Measurements from ENCODE around the gene DDX4.
"Not testable (repeated sequence)": the region's sequence is repeated elsewhere in the genome, so short reads cannot be mapped to it uniquely, and the experiment has no call there.

The DDX4 gene

DNA sequence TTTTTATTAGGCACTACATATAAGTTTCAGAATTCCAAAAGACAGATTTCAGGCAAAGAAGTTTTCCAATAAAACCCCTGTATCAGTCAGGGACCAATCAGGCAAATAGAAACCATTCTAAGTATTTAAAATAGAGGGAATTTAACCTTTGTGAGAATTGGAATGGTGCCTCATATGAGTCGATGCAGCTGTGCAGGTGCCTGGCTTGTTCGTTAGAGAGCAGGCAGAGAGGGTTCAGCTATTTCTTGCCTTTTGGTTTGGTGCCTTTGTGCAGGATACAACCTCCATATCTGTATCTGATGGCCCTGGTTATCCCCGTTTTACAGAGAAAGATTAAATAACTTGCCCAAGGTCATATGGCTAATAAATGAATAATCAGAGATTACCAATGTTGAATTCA, 6.0 kb upstream of the DDX4 start:
- DNase-seq = no peak

DNA sequence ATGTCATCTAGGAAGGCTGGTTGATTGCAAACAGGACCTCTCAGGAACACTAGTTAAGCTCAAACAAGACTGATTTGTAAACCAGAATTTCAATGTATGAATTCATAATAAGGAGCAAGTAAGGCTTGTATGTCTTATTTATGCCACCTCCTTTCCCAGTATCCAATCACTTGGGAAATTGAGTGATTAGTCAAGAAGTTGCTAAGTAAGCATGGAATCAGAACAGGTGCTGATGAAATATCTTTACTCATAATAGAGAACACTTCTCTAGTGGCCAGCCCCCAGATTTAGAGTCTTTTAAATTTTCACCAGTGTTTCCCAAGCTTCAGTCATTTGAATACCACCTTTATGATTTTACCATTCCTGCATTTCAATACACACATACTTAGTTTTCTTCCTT, 5.3 kb upstream of the DDX4 start:
- no peak for DNase-seq

DNA sequence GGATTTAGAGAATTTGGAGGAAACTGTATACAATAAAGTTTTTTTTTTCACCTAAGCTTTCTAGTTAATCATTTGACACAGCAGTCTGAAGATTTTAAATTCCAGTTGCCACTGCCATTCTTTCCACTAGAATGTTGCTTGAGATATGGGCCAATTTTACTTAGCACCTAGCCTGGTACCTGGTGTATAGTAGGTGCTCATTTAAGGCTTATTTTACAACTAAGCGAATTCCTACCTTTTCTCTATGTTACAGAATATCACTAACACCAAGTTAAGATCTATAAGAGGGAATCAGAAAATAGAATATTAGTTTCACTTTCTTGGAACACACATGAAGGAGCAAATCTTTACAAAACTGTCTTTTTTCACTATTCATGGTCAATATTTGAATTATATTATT, 3.2 kb upstream of the DDX4 start:
- DNase-seq = no peak

DNA sequence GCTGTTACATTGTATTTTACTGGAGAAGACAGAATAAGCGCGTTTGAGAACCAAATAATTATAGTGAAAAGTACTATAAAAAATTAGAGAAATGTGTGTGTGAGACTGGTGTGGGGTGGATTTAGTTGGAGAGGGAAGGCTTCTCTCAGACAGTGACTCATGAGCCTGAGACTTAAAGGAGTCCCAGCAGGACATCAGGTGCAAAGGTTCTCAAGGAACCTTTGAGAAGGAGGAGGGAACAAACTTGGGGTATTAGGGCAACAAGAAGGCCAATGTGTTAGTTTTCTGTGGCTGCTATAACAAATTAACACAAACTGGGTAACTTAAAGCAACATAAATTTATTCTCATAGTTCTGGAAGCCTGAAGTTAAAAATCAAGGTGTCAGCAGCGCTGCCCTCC, 4.9 kb downstream of the DDX4 start:
- no peak for DNase-seq

DNA sequence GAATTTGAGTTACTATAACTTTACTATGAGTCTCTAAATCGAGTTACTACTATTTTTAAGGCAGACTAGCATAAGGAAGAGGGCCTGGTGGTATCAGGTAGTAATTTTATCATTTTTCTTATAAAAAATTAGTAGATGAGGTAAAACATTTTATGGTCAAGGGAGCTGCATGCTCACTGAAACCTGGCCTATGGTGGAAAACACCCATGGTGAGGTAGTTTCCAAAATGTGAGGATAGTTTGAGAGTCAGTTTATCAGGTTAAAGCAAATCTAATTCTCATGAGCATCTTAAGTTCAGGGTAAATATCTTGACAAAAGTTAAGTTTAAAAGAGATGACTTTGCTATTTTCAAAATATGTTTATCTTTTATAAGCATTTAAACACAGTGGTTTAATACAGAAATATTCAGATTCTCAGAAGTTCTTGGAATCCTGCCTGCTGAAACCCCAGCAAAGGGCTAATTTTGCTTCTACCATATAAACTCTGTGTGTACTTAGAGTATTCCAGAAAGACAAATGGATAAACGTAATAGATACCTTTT, 10.0 kb downstream of the DDX4 start:
- DNase-seq = no peak

DNA sequence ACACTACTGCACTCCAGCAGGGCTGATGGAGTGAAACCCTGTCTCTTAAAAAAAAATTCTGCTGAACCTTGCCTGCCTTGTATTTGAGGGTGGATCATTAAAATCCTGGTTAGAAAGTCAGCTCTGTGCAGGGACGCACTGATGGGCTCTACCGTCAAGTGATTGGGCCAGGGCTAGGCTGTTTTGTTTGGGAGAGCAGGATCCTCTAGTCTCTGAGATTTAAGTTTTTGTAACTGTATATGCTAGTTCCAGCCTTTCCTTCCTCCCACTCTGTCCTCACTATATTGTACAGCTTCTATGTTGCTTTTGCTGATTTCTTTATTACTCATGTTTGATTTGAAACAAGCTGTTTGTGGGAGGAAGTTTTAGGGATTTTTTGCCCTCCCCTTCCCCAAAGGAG, 11.5 kb downstream of the DDX4 start:
- DNase-seq = no peak

DNA sequence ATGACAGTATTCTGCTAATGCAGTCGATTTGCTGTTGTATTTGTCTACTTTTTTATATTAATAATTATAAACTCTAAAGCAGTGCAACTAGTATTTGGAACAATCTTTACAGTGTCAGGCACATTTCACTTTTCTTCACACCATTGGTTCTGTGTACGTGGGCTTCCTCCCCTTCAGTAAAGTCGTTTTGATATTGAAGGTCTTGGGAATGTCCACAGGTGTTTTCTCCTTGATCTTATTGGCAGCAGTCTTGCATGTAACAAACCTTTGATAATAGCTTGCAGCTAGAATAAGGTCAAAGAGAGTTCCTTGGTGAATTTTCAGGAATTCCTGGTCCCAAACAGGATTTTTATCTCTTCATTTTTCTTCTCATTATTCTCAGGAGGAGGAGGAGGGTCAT, 12.2 kb downstream of the DDX4 start:
- no peak for DNase-seq

DNA sequence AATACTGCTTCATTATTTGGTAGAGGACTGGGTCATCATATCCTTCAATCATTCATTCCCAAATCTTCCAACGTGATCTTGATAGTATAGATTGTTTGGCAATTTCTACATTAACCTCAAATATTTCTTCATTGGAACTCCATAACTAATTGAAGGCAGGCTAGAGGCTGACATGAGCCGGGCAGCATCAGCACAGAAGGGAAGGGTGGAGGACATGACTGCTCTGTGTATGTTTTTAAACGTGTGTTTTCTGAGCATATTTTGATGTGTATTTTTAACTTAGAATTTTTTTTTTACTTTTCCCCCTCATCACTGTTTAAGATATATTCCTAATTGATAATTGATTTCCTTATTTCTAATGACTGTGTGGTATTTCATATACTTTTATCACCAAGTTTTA, 12.6 kb downstream of the DDX4 start:
- DNase-seq = no peak

DNA sequence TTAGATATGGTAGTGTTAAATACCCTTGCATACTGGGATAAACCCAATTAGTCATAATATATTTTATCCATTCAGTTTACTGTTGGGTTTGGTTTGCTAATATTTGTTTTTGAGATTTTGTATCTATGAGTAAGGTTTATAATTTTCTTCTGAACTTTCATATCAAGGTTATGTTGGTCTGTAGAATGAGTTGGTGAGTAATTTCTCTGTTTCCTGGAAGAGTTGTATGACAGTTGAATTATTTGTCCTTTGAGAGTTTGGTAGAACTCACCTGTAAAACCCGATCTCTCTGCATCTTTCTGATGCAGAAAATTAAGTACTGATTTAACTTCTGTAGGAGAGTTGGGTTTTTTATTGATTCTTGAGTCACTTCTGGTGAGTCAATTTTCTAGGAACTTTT, 20.4 kb downstream of the DDX4 start:
- no peak for DNase-seq

DNA sequence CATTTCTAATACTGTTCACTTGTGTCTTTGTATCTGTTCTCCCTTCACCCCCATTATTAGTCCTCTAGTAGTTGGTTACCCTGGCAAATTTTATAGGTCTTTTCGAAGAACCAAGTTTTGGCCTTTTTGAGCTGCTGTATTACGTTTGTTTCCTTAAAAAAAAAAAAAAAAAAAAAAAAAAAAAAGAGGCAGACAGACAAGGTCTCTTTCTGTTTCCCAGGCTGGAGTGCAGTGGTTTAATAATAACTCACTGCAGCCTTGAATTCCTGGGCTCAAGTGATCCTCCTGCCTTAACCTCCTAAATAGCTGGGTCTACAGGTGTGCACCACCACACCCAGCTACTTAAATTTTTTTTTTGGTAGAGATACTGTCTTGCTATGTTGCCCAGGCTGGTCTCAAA, 20.9 kb downstream of the DDX4 start:
- no peak for DNase-seq

DNA sequence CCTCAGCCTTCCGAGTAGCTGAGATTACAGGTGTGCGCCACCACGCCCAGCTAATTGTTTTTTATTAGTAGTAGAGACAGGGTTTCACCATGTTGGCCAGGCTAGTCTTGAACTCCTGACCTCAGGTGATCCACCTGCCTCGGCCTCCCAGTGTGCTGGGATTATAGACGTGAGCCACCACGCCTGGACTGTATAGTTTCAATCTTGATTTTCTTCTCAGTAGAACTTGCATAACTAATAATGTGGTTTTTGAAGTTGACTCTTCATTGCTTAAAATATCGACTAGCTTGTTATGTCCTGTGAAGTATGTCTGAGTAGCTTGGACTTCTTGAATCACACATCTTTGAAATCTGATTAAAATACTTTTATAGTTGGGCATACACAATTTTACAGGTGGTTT, 23.9 kb downstream of the DDX4 start:
- not testable (repeated sequence) for DNase-seq

DNA sequence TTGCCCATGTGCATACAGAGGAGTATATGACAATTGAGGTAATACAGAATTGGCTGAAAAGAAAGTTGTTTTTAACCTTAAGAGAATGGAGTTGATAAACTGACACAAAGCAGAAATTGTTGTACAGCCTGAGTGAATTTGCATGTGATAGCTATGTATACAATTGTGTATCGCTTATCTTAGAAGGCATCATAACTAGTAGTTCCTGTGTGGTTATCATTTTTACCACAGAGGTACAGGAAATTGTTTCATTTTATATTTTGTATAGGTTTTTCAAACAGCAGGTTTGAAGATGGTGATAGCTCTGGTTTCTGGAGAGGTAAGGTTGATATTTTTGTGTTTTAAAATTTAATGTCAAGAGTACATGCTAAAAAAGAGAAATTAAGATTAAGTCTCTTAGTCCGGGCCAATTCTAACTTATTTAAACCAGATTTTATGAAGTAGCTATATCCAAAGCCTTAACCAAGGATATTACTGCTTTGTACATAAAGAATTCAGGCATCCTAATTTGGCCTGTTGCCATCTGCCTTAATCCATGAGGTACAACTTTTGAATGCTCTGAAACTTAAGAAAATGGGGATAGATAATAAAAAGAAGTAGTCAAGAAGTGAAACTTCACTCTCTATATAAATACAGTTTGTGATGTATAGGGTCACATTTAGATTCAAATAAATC, 26.0 kb downstream of the DDX4 start:
- no peak for DNase-seq

DNA sequence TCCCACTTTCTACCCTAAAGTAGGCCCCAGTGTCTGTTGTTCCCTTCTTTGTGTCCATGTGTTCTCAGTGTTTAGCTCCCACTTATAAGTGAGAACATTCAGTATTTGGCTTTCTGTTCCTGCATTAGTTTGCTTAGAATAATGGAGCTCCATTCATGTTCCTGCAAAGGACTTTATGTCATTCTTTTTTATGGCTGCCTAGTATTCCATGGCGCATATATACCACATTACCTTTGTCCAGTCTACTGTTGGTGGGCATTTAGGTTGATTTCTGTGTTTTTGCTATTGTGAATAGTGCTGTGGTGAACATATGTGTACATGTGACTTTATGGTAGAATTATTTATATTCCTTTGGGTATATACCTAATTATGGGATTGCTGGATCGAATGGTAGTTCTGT, 30.4 kb downstream of the DDX4 start:
- no peak for DNase-seq

DNA sequence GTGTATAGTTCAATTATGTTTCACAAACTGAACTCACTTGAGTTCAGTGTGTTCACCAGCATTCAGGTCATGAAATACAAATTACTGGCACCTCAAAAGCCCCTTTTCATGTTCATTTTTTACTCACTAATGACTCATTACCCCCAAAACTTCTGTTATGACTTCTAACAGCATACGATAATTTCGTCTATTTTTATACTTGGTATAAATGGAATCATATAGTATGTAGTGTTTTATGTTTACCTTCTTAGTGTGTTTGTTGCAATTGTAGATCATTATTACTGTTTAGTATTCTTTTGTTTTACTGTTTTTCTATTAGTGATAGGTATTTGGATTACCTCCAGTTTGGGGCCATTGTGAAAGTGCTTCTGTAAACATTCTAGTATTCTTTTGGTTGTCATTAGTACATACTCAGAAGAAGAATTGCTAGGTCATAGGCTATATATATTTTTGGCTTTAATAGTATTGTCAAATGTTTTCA, 33.4 kb downstream of the DDX4 start:
- DNase-seq = no peak

DNA sequence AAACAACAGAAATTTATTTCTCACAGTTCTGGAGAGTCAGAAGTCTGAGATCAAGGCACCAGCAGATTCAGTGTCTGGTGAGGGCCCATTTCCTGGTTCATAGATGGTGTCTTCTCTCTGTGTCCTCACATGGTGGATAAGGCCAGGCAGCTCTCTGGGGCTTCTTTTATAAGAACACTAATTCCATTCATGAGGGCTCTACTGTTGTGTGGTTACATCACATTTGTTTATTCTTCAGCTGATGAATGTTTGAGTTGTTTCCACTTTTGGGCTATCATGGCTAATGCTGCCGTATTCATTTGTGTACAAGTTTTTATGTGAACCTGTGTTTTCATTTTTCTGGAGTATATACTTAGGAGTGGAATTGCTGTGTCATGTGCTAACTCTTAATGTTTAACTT, 35.2 kb downstream of the DDX4 start:
- no peak for DNase-seq

DNA sequence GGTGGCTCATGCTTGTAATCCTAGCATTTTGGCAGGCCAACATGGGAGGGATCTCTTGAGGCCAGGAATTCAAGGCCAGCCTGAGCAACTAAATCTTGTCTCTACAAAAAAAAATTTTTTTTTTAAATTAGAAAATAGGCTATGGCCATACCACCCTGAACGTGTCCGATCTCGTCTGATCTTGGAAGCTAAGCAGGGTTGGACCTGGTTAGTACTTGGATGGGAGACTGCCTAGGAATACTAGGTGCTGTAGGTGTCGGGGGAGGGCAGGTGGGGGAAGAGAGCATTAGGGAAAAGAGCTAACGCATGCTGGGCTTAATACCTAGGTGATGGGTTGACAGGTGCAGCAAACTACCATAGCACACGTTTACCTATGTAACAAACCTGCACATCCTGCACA, 39.5 kb downstream of the DDX4 start:
- no peak for DNase-seq

DNA sequence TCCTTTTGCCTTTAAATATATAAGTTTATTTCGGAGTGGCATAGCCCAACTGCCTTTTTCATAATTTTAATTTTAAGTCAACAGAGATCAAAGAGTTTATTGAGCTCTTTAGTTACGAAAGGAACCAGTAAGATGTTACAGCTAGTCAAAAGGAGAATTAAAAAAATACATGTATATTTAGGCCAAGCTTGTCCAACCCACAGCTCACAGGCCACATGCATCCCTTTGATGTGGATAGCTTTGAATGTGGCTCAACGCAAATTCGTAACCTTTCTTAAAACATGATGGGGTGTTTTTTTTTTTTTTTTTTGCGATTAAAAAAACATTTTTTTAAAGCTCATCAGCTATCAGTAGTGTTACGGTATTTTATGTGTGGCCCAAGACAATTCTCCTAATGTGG, 63.1 kb downstream of the DDX4 start:
- DNase-seq = no peak

DNA sequence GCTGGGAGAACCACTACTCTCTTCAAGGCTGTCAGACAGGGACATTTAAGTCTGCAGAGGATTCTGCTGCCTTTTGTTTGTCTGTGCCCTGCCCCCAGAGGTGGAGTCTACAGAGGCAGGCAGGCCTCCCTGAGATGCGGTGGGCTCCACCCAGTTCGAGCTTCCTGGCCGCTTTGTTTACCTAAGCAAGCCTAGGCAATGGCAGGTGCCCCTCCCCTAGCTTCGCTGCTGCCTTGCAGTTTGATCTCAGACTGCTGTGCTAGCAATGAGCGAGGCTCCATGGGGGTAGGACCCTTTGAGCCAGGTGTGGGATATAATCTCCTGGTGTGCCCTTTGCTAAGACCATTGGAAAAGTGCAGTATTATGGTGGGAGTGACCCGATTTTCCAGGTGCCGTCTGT, 71.0 kb downstream of the DDX4 start:
- not testable (repeated sequence) for DNase-seq

DNA sequence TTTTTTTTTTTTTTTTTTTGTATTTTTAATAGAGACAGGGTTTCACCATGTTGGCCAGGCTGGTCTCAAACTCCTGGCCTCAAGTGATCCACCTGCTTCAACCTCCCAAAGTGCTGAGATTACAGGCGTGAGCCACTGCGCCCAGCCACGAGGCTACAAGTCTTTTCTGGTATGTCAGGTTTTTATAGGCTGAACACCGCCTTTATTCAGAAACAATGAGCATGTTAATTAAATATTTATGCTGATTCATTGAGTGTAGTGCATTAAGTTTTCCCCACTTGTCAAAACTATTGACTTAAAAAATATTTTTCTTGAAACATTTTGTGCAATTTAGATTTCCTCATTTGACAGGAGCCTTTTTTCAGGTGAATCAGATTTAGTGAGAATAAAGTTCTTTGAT, 78.1 kb downstream of the DDX4 start:
- not testable (repeated sequence) for DNase-seq

DNA sequence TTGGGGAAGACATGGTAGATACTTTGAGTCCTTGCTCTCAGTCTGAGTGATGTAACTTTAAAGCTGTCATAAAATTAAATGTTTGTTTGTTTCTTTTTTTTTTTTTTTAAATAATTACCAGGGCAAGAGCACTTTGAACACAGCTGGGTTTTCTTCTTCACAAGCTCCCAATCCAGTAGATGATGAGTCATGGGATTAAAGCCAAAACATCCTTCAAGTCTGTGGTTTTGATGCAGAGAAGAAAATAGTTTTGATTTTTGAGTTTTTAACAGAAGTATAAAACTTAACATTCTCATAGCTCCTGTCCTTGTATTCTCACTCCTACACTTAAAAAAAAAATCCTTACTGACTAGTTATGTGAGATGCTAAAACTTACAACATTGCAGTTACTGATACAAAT, 78.5 kb downstream of the DDX4 start:
- no peak for DNase-seq

DNA sequence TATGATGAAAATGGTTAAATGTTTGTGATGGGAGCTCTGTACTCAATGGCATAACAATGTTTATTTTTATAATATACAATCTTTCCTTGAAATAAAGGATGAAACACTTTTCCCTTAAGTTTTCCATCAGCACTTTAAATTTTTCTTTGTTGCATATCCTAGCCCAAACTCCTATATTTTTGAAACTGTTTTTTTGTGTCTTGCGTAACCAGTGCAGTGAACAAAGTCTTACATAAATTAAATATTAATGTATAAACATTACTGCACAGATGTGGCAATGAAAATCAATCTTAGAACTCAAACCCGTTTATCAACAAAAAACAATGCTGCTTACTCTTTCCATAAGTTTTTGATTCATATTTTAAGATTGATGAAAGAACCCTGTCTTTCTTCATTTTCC, 79.2 kb downstream of the DDX4 start:
- no peak for DNase-seq

DNA sequence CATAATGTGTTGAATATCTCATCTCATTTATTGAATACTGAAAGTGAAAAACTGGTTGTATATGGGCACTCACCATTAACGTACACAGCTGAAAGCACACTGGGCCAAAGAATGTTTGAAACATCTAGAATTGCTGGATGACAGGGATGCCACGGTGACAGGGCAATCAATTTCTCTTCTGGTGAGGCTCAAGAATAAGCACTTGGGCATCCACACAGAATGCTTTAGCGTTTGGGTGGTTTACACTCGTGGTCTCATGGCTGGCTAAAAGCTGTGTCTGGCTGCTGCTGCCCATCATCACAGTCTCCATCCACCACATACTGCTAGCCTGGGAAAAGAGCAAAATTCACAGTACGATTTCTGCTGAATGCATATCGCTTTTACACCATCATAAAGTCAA, 82.6 kb downstream of the DDX4 start:
- no peak for DNase-seq

DNA sequence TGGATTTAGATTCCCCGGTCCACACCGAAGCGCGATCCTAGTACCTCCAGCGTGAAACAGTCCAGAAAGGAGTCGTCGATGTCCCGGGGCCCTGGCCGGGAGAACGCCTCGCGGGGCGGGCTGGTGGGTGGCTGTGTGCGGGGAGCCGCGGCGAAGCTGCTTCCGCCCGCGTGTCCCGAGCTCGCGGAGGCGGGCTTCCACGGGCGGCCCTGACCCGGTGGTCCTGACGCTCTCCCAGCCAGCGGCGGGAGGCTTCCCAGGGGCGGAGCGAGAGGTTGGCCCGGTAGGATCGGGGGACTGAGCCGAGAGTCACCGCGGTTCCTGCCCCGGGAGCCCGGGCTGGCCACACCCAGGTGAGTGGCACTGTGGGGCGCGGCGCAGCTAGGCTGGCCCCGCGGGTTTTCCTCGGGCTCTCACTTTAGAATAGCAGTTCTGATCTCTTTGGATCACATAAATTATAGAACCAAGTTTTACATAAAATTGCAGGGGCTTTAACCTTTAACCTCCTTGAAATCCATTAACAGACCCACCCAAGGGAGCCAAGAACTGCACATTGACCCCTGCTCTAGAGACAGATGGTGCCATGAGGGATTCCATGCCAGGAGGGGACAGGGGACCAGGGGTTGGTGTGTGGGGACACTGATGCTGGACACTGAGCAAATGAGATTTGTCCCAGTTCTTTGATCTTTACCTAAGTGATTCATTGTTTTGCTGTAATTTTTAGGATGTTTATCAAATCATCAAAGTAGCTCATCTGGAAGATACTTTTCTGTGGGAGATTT, 84.1 kb downstream of the DDX4 start:
- no peak for DNase-seq

DNA sequence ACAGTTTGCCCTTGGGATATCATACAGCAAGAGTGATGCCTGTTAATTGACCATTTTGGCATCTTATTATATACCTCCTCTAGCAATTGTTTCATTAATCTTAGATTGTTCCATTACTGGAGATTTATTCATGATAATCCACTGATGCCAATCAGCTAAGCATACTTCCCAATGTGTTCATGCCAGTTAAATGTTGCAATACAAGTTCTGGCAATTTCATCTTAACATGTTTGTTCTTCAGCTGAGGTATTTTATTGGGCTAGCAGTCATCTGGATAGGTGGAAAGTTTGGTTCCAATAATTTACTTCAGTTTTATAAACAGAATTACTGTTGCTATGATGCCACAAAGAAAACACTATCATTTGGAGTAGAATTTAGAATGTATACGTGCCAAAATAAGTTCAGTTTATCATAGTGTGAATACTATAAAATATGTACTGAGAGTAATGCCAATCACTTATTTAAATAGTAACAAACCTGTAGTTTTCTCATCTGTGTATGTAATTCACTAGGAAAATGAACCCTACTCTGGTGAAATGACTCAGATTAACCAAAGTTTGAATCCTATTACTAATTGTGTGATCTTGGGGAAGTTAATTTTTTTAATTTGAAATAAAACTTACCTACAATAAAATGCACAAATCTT, 85.4 kb downstream of the DDX4 start:
- no peak for DNase-seq

All from NCI-H1092 treated with DMSO at 0.1 percent for 48 hours (cell line).